Osteoblast (primary cell): ENCODE measurements around the gene WASF2. TPM values are rescaled to one million over a fixed set of nuclear protein-coding genes. Genes with fewer than 3 reads are reported as not detected.

Source experiments
- DNase-seq: peaks from one replicate; pipeline ENCODE4 v3.0.0; 2011; ENCODE audit warnings: low spot score, mixed read lengths; ENCODE audit not compliant: insufficient read length; ENCODE audit errors: missing footprints
- H2AFZ ChIP-seq: 2 replicates; pipeline ENCODE4 v1.6.0; 2011; ENCODE audit warnings: mild to moderate bottlenecking, low read length
- H3K27ac ChIP-seq: 2 replicates; pipeline ENCODE4 v1.5.1; 2011; ENCODE audit warnings: mild to moderate bottlenecking, low read depth, low read length, moderate library complexity
- H3K27me3 ChIP-seq: 2 replicates; pipeline ENCODE4 v1.6.0; 2012; ENCODE audit warnings: mild to moderate bottlenecking, control low read depth, inconsistent platforms, low read length, moderate library complexity; ENCODE audit not compliant: insufficient read depth
- H3K36me3 ChIP-seq: 2 replicates; pipeline ENCODE4 v1.5.1; 2011; ENCODE audit warnings: mild to moderate bottlenecking, low read length, control low read depth, moderate library complexity; ENCODE audit not compliant: insufficient read depth
- H3K4me1 ChIP-seq: 2 replicates; pipeline ENCODE4 v1.5.1; 2011; ENCODE audit warnings: mild to moderate bottlenecking, low read length, control low read depth, moderate library complexity; ENCODE audit not compliant: insufficient read depth
- H3K4me2 ChIP-seq: 2 replicates; pipeline ENCODE4 v1.6.0; 2011; ENCODE audit warnings: mild to moderate bottlenecking, low read length; ENCODE audit not compliant: insufficient read depth
- H3K4me3 ChIP-seq: fragments of 200-600 bp; sonication (generic); 3 replicates; pipeline ENCODE4 v1.5.1; 2012; ENCODE audit warnings: mild to moderate bottlenecking, low read length, inconsistent platforms; ENCODE audit not compliant: insufficient read depth
- H3K79me2 ChIP-seq: 2 replicates; pipeline ENCODE4 v1.6.0; 2012; ENCODE audit warnings: mild to moderate bottlenecking, low read length, control low read depth, inconsistent platforms; ENCODE audit not compliant: insufficient read depth
- H3K9me3 ChIP-seq: 2 replicates; pipeline ENCODE4 v1.5.1; 2011; ENCODE audit warnings: low read depth, low read length, control low read depth
- H4K20me1 ChIP-seq: 2 replicates; pipeline ENCODE4 v1.6.0; 2012; ENCODE audit warnings: mild to moderate bottlenecking, low read length, control low read depth; ENCODE audit not compliant: insufficient read depth
- total RNA-seq: library from RNA; depleted of rRNA; stranded (reverse); fragments of >200 nt; gene quantifications from 2 replicates; pipeline ENCODE4 v1.2.3, GENCODE V29; 2012
- TF ChIP-seq, protein P1 (sequence below): IDR thresholded peaks from 2 replicates; pipeline ENCODE4 v1.5.1; 2011; ENCODE audit warnings: mild to moderate bottlenecking, low read depth, low read length, moderate library complexity; ENCODE audit errors: extremely low read depth

Gene WASF2
- total RNA-seq, 1 donor, result 24.6 TPM

DNA sequence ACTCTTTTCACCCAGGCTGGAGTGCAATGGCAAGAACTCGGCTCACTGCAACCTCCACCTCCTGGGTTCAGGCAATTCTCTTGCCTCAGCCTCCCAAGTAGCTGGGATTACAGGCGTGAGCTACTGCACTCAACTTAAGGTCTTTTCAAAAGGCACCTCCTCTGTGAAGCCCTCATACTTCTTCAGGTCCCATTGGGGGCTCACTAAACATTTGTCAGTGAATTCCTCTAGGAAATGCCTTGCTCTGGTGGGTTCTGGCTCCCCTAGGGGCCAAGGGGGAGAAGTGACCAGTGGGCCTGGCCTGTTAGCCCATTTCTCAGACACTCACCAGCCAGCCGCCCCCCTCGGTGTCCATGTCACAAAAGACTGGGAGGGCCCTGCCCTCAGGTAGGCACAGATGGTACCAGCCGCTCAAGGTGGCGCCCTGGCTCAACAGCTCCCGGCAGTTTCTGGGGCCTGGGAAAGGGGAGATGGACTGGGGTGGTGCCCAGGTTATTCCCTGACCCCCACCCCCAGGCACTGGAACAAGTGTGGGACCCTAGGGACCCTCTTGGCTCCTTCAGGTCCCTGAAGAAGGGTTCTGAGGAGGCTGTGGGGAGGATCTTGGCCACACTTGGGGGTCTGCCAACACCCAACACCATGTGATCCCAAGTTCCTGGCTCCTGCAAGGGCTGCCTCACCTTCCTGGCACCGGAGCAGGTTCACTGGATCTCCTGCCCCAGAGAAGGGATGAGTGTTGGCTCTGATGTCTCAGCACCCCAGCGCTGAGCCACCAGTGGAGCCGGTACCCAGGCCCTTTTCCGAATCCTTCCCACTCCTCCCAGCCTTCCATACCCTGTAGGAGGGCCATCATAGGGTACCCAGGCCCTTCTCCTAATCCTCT lies 116.9 kb downstream of the WASF2 start:
- Histone ChIP-seq H3K4me1 (no peaks in the 10 kb centered on the region), H3K4me2 (no peak overlapping the region), H3K27ac (no peak overlapping the region), H3K36me3 (no peaks in the 10 kb centered on the region), H3K79me2 (no peaks in the 10 kb centered on the region), H3K4me3 (no peak overlapping the region), H3K9me3 (no peaks in the 10 kb centered on the region), H3K27me3 (peaks cover 4% of the 10 kb centered on the region), H4K20me1 (no peaks in the 10 kb centered on the region), H2AFZ (no peak overlapping the region)
- TF ChIP-seq, protein P1, sequence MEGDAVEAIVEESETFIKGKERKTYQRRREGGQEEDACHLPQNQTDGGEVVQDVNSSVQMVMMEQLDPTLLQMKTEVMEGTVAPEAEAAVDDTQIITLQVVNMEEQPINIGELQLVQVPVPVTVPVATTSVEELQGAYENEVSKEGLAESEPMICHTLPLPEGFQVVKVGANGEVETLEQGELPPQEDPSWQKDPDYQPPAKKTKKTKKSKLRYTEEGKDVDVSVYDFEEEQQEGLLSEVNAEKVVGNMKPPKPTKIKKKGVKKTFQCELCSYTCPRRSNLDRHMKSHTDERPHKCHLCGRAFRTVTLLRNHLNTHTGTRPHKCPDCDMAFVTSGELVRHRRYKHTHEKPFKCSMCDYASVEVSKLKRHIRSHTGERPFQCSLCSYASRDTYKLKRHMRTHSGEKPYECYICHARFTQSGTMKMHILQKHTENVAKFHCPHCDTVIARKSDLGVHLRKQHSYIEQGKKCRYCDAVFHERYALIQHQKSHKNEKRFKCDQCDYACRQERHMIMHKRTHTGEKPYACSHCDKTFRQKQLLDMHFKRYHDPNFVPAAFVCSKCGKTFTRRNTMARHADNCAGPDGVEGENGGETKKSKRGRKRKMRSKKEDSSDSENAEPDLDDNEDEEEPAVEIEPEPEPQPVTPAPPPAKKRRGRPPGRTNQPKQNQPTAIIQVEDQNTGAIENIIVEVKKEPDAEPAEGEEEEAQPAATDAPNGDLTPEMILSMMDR, result peak; percentile 36
- no peak for DNase-seq

DNA sequence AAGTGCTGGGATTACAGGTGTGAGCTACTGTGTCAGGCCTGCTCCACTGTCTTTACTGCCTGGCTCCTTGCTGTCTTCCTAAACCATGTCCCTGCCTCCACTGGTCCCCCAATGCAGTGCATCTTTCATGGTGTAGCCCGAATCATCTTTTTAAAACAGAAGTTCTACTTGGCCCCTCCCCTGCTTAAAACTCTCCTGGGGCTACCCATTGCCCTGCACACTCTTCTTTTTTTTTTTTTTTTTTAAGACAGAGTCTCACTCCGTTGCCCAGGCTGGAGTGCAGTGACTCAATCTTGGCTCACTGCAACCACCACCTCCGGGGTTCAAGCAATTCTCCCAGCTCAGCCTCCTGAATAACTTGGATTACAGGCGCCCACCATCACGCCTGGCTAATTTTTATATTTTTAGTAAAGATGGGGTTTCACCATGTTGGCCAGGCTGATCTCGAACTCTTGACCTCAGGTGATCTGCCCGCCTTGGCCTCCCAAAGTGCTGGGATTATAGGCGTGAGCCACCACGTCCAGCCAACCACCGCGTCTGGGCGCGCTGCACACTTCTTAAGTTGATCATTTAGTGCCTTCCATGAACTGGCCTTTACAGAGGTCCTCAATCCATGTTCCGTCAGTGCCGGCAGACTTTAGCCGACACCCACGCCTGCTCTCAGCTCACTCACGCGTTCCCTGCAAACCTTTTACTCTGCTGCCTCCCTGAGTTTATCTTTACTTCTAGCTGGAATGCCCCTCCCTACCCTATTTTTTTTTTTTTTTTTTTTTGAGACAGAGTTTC lies 117.8 kb downstream of the WASF2 start:
- Histone ChIP-seq H3K36me3 (no peaks in the 10 kb centered on the region), H3K4me2 (no peak overlapping the region), H3K4me3 (no peak overlapping the region), H3K27ac (no peak overlapping the region), H3K4me1 (peaks cover 1% of the 10 kb centered on the region), H2AFZ (no peak overlapping the region), H3K9me3 (no peaks in the 10 kb centered on the region), H4K20me1 (no peaks in the 10 kb centered on the region), H3K79me2 (no peaks in the 10 kb centered on the region), H3K27me3 (peaks cover 4% of the 10 kb centered on the region)
- DNase-seq, result no peak
- TF ChIP-seq, protein P1, result no peak

DNA sequence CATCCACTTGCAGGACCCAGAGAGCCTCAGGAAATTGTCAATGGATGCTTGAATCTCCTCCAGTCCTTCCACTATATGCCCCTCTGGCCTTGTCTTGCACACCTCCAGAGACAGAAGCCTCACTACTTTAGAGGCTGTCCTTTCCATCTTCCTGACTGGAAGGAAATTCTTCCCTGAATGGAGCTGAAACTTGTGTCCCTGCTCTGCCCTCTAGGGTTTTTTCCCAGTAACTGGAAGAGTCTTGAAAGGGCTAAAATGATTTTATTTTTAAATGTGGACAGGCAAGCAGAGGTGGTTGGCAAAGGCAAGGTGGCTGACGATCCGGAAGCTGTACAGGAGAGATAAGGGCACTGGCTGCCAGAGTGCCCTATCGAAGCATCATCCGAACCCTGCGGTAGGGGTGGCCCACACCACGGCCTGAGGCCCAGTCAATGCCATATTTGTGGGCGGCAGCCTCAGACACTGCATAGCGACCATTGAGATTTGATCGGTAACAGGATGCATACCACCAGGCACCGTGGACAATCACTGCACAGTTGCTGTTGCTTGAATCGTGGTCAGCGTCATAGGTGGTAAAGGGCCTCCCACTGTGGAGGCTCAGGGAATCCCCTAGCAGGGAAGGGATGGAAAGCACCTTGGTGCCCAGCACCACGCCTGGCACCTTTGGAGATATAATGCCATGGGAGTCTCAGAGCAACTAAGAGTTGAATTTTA lies 120.9 kb downstream of the WASF2 start:
- H3K4me3 ChIP-seq, result no peak overlapping the region
- peaks cover 12% of the 10 kb centered on the region for H3K79me2 ChIP-seq
- H3K27me3 ChIP-seq, result no peaks in the 10 kb centered on the region
- no peaks in the 10 kb centered on the region for H3K9me3 ChIP-seq
- H3K4me2 ChIP-seq, result no peak overlapping the region
- H3K27ac ChIP-seq, result no peak overlapping the region
- H3K36me3 ChIP-seq, result no peaks in the 10 kb centered on the region
- no peak overlapping the region for H2AFZ ChIP-seq
- no peaks in the 10 kb centered on the region for H4K20me1 ChIP-seq
- DNase-seq, result no peak
- peaks cover 11% of the 10 kb centered on the region for H3K4me1 ChIP-seq
- TF ChIP-seq, protein P1, result peak; percentile 50
